NCI-H187 (cell line): ENCODE measurements around the gene AVEN.
A peak's percentile ranks its signal among the peaks of the same experiment; 100 is the strongest.

Source experiments
- DNase-seq, 2 experiments: peaks; one replicate each; lab custom pipeline; 2025; lab: John Stamatoyannopoulos, UW

AVEN gene

DNA sequence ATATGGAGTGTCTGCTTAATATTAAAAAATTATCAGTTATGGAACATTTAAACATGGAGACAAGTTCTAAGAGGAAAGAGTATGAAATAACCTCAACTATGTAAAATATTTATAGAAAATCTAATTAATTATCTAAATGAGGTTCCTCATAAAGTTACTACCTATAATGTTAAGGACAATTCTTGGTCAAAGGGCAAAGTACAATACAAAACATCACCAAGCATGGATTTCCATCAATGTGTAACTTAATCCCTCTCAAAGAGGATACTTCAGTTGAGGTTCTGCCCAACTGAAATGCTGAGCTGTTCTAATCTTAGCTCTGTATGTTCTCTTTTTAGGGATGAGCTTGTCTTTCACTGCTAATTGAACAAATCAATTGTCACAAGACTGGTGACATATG, 126.7 kb downstream of the AVEN start:
- no peak for DNase-seq

DNA sequence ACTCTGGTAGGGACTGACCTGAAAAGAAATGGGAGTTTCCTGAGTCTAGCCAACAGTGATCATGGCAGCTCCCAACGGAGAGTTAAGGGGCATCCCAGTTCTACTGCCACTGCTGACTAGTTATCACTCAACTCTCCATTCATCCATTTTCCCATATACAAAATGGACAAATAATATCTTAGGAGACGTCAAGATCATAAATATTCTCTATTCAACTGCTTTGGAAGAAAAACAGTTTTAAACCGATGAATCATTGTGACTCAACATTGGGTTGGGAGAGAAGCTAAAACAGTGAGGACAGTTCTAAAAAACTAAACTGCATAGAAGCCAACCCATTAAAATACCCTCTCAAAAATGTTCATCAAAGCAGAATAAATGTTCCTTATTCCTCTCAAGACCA, 128.3 kb downstream of the AVEN start:
- no peak for DNase-seq

DNA sequence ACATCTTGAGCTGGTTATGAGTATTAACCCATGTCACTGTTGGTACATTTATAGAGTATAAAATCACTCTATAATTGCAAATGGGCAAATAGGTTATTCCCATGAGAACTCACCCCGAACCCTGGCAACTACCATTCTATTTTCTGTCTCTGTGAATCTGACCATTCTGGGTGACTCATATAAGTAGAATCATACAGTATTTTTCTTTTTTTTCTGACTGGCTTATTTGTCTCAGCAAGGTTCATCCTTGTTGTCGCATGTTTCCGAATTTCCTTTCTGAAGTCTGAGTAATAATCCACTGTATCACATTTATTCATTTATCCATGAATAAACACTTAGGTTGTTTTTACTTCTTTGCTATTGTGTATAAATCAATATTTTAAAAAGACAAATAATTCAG, 130.6 kb downstream of the AVEN start:
- no peak for DNase-seq

DNA sequence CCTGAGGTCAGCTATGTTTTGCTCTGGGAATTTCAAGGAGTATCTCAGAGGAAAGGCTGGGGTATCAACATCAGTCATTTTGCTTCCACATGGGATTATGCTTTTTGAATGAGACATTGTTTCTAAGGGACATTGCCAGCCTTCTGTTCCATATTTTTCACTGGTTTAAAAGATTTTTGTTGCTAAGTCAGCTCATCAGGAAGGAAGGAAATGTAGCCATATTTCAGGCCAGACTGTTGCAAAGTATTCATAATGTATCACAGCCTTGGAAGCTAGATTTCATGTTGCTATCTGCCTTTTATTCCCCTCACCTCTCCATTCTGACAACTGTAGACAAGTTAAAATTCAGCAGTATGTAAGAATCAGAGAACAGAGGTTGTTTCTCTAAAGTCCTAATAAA, 131.7 kb downstream of the AVEN start:
- no peak for DNase-seq

DNA sequence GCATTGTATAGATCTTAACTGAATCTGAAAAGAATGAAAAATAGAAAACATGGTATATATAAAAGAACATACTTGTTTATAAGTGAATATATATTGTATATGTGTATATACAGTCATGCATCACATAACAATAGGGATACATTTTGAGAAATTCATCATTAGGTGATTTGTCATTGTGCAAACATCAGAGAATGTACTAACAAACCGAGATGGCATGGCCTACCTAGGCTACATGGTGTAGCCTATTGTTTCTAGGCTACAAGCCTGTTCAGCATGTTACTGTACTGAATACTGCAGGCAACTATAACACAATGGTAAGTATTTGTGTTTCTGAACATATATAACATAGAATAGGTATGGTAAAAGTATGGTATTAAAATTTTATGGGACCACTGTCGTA, 135.3 kb downstream of the AVEN start:
- no peak for DNase-seq

DNA sequence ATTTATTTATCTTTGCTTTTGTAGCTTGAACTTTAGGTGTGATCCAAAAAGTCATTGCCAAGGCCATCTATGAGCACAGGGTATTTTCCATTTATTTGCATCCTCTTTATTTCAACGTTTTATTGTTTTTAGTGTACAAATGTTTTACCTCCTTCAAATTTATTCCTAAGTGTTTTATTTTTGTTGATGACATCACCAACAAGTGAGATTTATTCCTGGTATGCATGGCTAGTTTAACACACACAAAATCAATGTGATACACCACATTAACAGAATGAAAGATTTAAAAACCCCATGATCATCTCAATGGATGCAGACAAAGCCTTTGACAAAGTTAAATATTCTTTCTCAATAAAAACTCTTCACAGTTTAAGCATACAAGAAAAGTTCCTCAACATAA, 137.0 kb downstream of the AVEN start:
- DNase-seq: no peak

DNA sequence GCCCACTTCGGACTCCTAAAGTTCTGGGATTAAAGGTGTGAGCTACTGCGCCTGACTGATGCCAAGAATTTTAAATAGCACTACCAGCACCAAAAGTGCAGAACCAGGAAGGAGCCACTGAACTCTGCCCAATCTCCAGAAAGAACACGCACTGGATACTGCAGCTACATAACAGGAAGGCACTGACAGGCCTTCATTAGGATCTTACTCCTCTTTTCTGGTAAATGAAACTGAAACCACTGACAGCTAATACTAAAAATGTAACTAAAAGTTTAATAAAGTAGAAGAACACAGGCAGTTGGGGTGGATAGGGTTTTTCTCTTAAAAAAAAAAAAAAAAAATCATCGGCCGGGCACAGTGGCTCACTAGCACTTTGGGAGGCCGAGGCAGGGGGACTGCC, 144.8 kb downstream of the AVEN start:
- DNase-seq: no peak

DNA sequence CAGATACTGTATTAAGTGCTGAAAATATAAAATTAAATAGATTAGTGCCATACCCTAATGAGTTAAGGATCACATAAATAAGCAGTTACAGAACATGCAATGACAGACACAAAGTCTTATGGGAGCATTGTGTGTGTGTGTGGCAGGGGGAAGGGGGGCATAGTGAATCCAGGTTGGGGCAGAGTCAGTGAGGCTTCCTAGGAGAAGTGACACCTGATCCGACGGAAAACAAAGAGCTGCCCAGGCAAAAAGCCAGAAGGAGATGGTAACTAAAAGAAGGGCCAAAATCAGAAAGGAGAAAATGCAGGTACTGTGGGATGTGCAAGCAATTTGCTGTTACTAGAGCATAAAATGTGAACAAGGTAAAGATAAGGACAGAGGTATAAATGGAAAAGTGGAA, 150.8 kb downstream of the AVEN start:
- DNase-seq: peak in 1 of 2 experiments; percentile 19

DNA sequence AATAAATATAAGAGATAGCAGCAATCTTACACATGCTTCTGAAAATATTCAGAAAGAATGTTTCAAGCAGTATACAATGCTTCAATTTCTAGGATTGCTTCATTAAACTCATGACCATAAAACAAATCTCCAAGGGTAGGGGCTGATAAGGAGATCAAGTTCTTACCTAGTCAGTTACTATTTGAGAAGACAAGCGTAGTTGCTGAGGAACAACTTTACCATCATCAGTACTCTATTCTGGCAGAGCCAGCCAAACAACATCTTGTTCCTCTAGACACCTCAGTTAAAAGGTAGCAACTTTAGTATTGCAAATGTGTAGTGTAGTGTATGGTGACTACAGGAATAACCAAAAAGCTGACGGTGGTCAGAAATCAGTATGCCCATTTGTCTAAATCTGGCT, 156.1 kb downstream of the AVEN start:
- DNase-seq: no peak

DNA sequence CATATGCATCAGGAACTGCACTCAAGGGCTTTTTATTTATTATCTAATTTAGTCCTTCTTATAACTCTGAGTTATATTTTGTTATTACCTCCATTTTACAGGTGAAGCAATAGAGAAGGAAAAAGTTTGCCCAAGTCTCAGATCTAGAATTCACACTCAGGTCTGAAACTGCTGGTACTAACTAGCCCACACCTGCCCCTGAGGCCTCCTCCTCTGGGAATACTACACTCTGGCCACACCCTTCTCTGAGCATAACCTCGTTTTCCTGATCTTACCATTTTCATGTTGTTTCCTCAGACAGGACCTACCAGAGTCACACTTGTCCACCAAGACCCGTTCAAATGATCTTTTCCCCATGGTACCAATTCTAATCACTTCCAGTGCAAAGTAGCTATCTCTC, 164.8 kb downstream of the AVEN start:
- DNase-seq: no peak

DNA sequence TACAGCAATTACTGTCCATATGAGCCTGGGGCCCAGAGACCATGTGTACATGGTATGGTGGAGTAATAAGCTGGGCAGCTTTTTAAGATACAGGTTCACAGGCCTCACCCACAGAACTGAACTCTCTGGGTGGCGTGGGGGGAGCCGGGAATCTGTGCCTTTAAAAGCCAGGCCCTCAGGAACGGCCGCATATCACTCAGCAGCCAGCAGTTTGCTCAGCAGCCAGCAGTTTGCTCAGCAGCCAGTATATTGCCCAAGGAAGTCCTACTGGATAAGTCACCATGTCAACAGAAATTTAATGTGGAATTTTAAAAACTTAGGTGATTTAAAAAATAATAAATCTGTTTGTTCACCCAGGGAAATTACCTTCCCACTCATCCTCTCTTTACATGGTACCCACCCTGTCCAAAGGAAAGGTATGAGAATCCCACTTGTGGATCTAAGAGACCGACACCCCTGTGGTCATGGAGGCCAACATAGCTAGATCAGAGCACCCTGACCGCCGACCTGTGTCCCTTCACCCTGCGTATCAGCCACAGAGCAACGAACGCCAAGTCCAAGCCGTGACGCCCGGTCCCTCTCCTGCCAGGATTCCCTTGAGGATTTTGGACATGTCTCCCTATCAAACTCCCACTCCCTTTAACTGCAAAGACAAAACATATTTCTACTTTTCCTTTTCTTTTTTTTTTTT, 166.4 kb downstream of the AVEN start:
- DNase-seq: no peak

DNA sequence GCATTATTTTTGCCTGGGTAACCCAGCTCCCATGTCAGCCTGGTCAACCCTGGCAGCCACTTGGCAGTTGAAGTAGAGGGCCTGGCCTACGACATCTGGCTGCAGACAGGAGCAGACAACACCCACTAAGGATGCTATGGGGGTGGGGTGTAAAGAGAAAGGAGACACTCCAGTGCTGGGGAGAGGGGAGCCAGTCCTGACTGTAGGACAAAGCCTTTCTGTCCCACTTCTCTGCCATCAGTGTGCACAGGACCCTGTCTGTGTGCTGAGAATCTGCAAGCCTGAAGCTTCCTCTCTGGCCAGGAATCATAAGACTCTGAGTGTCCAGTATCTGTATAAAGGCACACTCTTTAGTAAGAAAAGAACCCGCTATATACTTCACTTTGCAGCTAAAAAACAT, 167.0 kb downstream of the AVEN start:
- DNase-seq: peak in 1 of 2 experiments; percentile 3

DNA sequence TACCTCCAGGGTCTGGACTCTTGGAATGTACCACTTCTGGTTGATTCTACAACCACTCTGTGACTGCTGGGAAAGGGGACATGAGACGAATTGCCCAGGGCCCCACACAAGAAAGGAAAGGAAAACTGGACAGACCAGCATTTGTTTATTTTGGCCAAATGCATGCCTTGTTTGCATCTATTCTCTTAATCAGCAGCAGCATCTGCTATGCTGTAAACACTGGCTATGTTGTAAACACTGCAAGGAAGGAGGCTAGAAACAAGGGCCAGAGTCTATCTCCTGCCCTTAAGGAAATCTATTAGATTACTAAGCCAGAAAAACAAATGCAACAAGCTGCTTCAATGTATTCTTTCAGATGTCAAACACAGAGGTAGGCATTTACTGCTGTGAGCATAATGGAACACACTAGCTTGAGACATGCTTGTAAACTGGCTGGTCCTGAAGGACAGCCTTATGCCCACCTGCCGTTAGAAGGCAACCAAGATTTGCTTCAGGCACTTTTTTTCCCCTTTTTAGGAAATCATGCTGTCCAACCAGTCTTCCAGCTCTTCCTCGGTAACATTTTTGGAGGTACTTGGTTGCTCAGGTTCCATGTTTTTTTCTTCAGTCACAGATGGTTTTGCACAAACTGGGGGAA, 172.8 kb downstream of the AVEN start:
- DNase-seq: no peak

DNA sequence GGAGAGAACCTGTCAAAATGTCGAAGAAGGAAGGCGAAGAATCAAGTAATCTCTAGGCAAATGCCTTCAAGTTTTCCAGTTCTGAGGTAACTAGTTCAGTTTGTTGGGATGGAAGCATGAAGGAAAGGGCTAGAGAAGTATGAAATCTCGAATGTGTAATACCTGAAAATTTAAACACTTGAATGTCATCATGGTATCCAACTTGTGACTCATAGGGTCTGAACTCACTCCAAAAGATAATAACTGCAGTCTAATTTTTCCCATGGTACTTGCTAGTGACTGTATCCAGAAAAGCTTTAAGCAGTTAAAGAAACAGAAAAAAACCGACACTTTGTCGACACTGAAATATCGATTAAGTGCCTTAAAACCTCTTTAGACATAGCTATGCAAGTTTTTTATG, 173.6 kb downstream of the AVEN start:
- DNase-seq: no peak

DNA sequence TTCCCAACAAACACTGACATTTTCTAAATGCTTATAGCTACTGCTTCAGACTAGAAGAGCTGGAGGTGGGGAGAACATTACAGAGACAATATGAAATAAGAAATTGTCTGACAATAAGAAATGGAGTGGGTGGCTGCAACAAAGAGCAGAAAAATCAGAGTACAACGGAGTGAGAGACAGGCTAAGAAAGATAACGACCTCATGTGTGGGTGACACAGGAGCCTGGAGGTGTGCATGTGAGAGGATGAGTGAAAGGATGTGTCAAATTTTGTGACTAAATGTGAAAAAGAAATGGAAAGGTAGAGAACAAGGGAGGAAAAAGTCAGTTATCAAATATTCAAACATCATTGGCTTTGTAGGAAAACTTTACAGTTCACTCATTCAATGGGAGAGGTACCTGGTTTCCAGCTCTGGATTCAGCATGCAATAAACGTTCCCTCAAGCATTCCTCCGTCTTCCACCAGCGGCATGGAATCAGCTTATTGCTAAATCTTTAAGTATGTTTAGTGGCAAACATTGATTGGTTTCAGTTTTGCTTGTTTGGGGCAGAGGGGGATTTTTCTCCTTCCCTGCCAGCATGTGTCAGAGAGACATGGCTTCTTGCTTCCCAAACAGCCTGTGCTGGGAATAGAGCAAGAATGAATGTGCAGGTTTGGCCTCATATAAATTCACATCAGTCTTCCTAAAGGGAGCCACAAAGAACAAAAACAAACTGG, 174.5 kb downstream of the AVEN start:
- no peak for DNase-seq

DNA sequence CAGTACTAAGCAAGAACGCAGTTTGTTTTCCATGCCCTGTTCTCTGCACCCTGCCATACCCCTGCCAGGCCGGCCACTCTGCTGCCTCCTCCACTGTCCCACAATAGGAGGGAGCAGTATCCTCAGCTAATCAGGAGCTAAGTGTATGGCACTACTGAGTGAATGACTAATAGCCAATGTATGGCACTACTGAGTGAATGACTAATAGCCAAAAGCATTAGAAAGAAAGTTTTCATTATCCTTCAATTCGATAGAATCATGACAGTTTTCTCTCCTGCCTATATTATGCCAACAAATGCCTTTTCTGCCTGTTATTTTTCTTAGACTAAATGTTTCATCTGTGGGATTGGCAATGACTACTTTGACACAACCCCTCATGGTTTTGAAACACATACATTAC, 178.2 kb downstream of the AVEN start:
- no peak for DNase-seq

DNA sequence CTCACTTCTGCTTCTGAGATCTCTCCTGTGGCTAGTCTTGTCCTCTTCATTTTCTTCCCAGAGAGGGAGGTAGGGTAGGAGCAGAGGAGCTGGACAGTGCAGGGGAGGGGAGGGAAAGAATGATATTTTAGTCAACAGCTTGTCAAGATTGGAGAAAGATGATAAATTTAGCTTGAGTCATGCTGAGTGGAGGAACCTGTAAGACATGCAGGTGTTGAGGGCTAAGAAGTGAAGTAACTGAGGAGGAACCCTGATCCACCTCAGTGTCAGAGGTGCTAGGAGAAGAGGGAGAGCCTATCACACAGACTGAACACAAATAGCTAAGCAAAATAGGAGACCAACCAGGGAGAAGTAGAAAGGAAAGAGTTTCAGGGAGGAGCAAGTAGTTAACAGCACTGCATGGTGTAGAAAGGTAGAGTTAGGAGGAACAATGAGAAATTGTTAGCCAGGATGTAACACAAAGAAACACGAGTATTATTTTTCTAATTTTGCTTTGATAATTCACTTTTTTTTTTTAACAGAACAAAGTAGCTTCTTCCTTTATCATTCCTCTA, 178.9 kb downstream of the AVEN start:
- no peak for DNase-seq

DNA sequence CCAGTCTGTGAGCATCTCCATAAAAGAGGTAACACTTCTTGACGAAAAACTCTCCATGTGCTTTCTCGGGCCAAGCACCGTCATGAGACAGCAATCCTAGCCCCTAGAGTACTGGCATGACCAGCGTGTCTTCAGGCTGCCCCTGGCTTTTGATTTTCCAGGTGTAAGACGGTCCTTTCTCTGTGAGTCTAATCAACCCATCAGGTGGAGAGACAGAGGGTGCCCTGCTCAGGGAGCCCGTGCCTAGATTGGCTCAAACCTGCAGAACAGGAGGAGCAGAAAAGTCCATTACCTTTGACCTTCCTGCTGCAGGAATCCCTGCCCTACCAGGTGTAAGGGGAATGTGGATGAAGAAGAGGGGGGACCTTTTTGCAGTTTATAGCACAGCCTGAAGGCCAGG, 180.2 kb downstream of the AVEN start:
- DNase-seq: no peak

DNA sequence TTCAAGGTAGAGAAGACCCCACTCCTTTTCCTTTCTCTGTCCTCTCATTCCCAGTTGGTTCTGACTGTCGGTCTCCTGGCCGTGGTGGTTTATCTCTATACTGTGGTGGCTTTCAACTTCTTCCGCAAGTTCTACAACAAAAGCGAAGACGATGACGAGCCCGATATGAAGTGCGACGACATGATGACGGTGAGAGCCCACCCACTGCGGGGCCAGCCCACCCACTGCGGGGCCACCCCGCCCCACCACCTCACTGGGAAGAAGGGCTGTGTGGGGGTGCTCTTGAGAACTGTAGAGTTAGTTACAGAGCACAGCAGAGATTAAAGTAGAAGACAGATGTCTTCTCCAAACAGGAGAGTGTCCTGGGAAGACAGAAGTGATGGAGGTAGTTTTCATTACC, 181.3 kb downstream of the AVEN start:
- no peak for DNase-seq

DNA sequence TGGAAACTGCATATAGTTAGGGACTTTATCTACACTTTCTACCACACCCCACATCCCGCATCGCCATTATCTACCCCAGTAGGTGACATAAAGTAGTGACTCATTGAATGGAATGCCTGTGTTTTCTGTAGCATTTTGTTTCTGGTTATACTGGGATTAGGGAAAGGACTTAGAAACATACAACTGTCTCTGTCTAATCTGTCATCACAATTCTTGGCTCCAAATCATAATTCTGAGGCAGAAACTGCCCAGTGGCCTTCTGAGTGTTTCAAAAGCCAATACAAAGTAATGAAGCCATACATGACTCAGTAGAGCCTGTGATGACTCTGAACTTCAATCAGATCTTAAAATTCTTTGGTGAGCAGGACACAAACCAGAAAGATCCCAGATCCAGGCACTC, 186.4 kb downstream of the AVEN start:
- DNase-seq: no peak

DNA sequence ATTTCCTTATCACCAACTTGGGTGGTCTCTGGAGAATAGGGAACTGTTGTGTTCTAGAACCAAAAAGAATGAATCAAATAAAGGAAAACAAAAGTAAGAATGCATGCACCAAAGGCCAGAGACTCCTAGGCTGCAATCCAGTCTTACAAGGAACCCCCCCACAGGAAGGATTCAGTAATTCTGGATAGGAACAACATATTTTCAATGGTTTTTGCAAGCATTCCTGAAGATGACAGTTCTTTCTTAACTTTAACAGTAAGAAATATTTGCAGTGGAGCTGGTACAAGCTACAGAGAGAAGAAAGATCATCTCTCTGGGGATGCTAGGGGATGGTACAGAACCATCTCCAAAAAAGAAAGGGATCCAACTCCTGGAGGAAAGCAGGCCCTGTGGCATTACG, 186.9 kb downstream of the AVEN start:
- no peak for DNase-seq

DNA sequence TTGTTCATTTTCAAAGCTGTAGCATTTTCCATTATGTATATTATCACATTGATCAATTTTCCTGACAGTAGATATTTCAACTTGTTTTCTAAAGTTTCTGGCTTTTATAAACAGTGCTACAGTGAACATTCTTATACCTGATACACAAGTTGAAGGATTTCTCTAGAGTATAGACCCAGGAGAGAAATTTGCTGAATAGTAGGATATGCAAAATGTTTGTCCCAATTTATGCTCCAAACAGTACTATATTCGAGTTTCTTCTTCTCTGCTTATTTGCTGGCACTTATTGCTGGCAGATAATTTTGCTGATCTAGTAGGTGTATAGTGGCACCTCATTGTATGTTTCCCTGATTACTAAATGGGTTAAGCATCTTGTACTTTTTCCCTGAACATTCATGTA, 187.9 kb downstream of the AVEN start:
- no peak for DNase-seq

DNA sequence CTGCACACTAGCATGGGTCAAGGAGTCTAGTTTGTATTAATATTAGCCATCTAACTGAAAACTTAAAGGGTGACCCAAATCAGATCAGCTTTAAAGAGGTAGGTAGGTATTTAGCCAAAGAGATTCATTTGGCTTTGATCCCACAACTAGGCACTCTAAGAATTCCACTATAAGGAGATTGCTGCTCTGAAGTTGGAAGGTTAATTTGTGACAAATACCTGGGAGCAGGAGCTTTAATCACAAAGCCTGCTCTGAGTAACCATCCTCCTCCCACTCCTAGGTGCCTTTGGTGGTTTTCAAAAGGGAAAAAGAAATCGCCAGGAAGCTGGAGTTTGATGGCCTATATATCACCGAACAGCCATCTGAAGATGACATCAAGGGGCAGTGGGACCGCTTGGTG, 191.0 kb downstream of the AVEN start:
- no peak for DNase-seq
